Measurements from ENCODE around the gene GPR183.
A peak's percentile ranks its signal among the peaks of the same experiment; 100 is the strongest.

GPR183 gene

DNA sequence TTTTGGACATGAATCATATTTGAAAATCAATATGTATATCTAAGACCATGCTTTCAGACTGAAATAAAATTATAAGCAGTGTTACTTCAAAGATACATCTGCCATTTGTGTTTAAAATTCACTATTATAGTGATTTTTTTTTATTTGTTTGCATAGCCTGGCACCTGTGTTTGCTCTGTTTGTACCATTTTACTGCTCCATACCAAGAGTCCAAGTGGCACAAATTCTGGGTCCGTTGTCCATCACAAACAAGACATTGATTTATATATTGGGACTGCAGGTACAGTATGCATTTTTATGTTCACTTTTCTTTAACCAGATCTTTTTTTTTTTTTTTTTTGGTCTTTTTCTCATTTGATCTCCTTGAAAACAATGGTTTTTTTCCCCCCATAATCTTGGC lies 6.7 kb upstream of the GPR183 start:
- TF ChIP-seq, protein P1, sequence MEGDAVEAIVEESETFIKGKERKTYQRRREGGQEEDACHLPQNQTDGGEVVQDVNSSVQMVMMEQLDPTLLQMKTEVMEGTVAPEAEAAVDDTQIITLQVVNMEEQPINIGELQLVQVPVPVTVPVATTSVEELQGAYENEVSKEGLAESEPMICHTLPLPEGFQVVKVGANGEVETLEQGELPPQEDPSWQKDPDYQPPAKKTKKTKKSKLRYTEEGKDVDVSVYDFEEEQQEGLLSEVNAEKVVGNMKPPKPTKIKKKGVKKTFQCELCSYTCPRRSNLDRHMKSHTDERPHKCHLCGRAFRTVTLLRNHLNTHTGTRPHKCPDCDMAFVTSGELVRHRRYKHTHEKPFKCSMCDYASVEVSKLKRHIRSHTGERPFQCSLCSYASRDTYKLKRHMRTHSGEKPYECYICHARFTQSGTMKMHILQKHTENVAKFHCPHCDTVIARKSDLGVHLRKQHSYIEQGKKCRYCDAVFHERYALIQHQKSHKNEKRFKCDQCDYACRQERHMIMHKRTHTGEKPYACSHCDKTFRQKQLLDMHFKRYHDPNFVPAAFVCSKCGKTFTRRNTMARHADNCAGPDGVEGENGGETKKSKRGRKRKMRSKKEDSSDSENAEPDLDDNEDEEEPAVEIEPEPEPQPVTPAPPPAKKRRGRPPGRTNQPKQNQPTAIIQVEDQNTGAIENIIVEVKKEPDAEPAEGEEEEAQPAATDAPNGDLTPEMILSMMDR (IDR thresholded peaks at IDR 0.05; ENCODE audit: control insufficient read depth, extremely low read depth, insufficient read depth): no peak
- DNase-seq (ENCODE audit: low read depth): peak; percentile 47
- H3K4me3 ChIP-seq (ENCODE audit: low read depth, low read length): no peak overlapping the region

DNA sequence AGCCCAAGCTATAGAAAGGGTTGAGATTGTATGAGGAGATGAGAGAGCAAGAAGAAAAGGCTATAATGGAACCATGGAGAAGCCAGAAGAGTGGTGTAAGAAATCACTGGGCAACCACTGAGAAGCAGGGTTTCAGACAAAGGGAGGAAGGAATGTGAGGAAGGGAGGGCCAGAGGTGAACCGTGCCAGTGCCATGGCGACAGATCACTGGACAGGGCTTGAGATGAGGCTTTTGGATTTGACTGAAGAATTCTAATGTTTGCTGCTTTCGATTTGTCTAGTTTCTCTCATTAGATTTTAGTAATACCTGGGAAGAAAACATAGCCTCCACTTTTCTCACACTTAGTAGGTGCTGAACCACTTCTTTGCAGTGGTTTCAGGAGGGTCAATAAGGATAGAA lies 6.3 kb upstream of the GPR183 start:
- no peak overlapping the region for H3K4me3 ChIP-seq (ENCODE audit: low read depth, low read length)
- no peak for DNase-seq (ENCODE audit: low read depth)
- TF ChIP-seq, protein P1 (IDR thresholded peaks at IDR 0.05; ENCODE audit: control insufficient read depth, extremely low read depth, insufficient read depth): no peak

DNA sequence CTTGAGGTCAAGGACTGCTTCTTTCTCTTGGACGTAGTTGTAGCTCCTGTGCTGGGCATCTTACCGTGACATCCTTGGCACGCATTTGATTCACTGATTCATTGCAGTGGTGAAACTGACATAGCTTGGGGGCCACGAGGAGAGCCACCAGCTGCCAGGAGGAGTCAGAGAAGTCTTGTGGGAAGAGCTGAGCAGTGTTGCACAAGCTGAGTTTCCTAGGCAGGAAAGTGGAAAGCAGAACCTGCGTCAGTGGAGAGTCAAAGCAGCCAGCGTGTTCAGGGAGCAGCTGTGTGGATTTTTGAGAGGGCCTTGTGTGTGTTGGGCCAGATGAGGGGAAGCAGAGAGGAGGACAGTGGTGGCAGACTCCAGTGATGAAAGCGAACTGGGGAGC lies 5.3 kb upstream of the GPR183 start:
- TF ChIP-seq, protein P1 (IDR thresholded peaks at IDR 0.05; ENCODE audit: control insufficient read depth, extremely low read depth, insufficient read depth): no peak
- no peak for DNase-seq (ENCODE audit: low read depth)
- no peak overlapping the region for H3K4me3 ChIP-seq (ENCODE audit: low read depth, low read length)

DNA sequence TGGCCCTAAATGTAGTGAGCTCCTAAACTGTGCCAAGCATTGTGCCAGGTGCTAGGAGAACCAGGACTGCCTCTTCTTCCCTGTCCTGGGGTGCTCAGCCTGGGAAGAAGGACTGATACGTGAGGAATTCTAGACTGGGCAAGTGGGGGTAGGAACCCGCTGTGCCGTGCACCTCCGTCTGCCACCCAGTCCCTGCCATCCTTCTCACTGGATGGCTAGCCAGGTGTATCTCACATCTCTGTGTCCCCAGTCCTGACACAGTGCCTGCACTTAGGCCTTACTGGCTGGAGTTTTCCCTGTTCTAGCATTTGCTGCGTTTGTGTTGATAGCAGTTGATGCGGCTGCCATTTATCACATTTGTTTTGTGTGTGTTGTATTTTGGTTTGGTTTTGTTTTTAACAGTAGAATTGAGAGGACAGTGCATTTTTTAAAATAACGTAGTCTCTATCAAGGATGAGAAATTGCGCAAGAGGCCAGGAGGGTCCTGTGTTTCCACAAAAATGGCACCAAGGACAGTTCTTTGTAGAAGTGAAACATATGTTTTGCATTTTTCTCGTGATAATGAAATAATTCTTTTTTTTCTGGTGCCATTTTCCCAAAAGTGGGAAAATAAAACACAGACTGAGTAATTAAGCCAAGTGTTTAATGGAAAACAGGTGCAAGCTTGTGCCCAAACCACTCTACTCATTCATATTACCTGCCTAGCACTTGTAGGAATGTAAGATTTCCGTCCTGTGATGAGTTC lies 4.7 kb upstream of the GPR183 start:
- no peak for DNase-seq (ENCODE audit: low read depth)
- TF ChIP-seq, protein P1 (IDR thresholded peaks at IDR 0.05; ENCODE audit: control insufficient read depth, extremely low read depth, insufficient read depth): no peak
- no peak overlapping the region for H3K4me3 ChIP-seq (ENCODE audit: low read depth, low read length)

DNA sequence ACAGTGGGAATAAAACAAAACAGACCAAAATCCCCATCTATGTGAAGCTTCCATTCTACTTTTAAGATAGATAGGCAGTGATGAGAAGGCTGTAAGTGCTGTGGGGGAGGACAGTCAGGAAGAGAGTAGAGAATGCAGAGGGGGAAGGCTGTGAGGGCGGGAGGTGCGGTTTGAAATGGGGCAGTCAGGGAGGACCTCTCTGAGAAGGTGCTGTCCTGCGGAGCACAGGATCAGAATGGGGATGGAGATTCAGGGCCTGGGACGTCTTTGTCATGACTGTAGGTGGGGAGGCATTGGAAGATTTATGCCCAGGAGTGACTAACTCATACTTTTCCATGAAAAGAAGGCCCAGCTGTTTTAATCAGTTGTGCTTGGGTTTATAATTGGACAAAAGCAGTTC lies 3.9 kb upstream of the GPR183 start:
- TF ChIP-seq, protein P1 (IDR thresholded peaks at IDR 0.05; ENCODE audit: control insufficient read depth, extremely low read depth, insufficient read depth): no peak
- no peak for DNase-seq (ENCODE audit: low read depth)
- H3K4me3 ChIP-seq (ENCODE audit: low read depth, low read length): no peak overlapping the region

DNA sequence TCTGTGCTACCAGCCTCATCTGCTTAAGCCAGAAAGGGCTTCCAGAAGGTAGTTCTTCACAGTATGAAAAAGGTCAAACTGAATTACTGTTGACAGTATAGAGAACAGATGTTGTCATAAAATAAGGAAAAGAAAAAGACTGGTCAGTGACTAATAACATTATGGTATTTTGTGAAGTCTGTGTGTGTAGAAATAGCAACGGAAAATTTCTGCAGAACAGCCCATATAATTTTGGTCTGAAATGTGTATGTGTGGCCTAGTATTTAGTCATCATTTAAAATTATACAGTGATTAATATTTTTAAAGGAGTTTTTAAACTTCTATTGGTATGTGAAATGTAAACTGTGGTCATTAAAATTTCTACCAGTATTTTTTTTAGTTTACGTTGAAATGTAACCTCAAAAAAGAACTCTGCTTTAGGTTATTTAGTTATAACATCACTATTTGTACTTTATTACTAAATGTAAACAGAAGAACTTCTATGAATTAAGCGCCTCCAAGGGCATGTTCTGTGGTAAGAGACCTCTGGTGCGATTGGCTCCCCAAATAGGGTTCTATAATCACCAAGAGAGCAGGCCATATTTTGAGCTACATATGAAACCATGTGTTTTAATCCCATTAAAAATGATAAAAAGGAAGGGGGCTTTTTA lies 3.3 kb upstream of the GPR183 start:
- H3K4me3 ChIP-seq (ENCODE audit: low read depth, low read length): no peak overlapping the region
- TF ChIP-seq, protein P1 (IDR thresholded peaks at IDR 0.05; ENCODE audit: control insufficient read depth, extremely low read depth, insufficient read depth): no peak
- no peak for DNase-seq (ENCODE audit: low read depth)

All from LNCaP clone FGC (cell line).